ENCODE measurements around the gene SPRN.

- TF ChIP-seq YY1 (IDR thresholded peaks at IDR 0.05; ENCODE audit: insufficient read depth, insufficient read length) (no peak), ZNF274 (IDR thresholded peaks at IDR 0.05; ENCODE audit: low read depth, low read length) (no peak), SUZ12 (IDR thresholded peaks at IDR 0.05; ENCODE audit: extremely low read depth, insufficient read depth, insufficient read length) (no peak)
Measured at GRCh38 chr10:133399123-133399601, 25.3 kb downstream of the SPRN start.

All from NT2/D1 (cell line).